NCI-H146 (cell line): ENCODE results near the gene PITHD1.
"Not testable (repeated sequence)": the region's sequence is repeated elsewhere in the genome, so short reads cannot be mapped to it uniquely, and the experiment has no call there.

ENCODE experiments used
- DNase-seq: peaks from one replicate; lab custom pipeline; 2025; lab: John Stamatoyannopoulos, UW

Gene PITHD1

GRCh38 chr1:23774174-23774880 is 3.9 kb upstream of the PITHD1 start:
- DNase-seq = no peak

GRCh38 chr1:23776217-23776616 is 2.0 kb upstream of the PITHD1 start:
- DNase-seq = no peak

GRCh38 chr1:23779826-23780371 is 1.7 kb downstream of the PITHD1 start:
- no peak for DNase-seq

- not testable (repeated sequence) for DNase-seq
These were observed 4.9 kb downstream of the PITHD1 start for GRCh38 chr1:23783141-23783540.

- DNase-seq = no peak
These were observed 6.6 kb downstream of the PITHD1 start for GRCh38 chr1:23784846-23785245.

GRCh38 chr1:23787701-23788100 is 9.5 kb downstream of the PITHD1 start:
- DNase-seq = no peak

GRCh38 chr1:23788695-23789094 is 10.5 kb downstream of the PITHD1 start:
- no peak for DNase-seq

- peak; percentile 87 for DNase-seq
These were observed 12.7 kb downstream of the PITHD1 start, which contains the start of gene LYPLA2 for GRCh38 chr1:23790696-23791515. Gene LYPLA2 (plus strand): TSS chr1:23791145. CDS start chr1:23792683, 1,538 bp downstream.

- DNase-seq = peak; percentile 44
These were observed 13.4 kb downstream of the PITHD1 start for GRCh38 chr1:23791516-23792047.

GRCh38 chr1:23792151-23792945 is 14.1 kb downstream of the PITHD1 start:
- DNase-seq = no peak

GRCh38 chr1:23793018-23793781 is 15.0 kb downstream of the PITHD1 start:
- no peak for DNase-seq

GRCh38 chr1:23793861-23794731 is 15.9 kb downstream of the PITHD1 start:
- DNase-seq = no peak

- not testable (repeated sequence) for DNase-seq
These were observed 16.5 kb downstream of the PITHD1 start for GRCh38 chr1:23794732-23795182.

- DNase-seq = no peak
These were observed 17.7 kb downstream of the PITHD1 start for GRCh38 chr1:23795676-23796465.

- DNase-seq = no peak
These were observed 18.5 kb downstream of the PITHD1 start for GRCh38 chr1:23796466-23797271.

- DNase-seq = no peak
These were observed 19.5 kb downstream of the PITHD1 start for GRCh38 chr1:23797478-23798448.

- no peak for DNase-seq
These were observed 20.5 kb downstream of the PITHD1 start for GRCh38 chr1:23798662-23799142.
